HG02884 (cell line): ENCODE results near the gene SHQ1.

Experiments used
- ATAC-seq: cut with Tn5 transposase; IDR thresholded peaks from one replicate; pipeline ENCODE4 v1.9.1; 2021; ENCODE audit warnings: mild to moderate bottlenecking, moderate library complexity; ENCODE audit not compliant: unreplicated experiment

Gene SHQ1

GRCh38 chr3:72847751-72848702, at the start of gene SHQ1:
Gene SHQ1, minus strand, starts transcription at chr3:72848445. Its CDS starts 105 bp downstream, at chr3:72848340.
- peak; percentile 79 for ATAC-seq

GRCh38 chr3:72897758-72898007, 49.4 kb upstream of the SHQ1 start:
- ATAC-seq: no peak

- ATAC-seq: no peak
These were observed 48.9 kb upstream of the SHQ1 start for GRCh38 chr3:72896996-72897757.

GRCh38 chr3:72894976-72895552, 46.8 kb upstream of the SHQ1 start:
- ATAC-seq: no peak

- no peak for ATAC-seq
These were observed 44.6 kb upstream of the SHQ1 start for GRCh38 chr3:72892870-72893269.

GRCh38 chr3:72892081-72892775, 44.0 kb upstream of the SHQ1 start:
- ATAC-seq: no peak

- ATAC-seq: no peak
These were observed 43.0 kb upstream of the SHQ1 start for GRCh38 chr3:72891053-72891855.

- no peak for ATAC-seq
These were observed 42.1 kb upstream of the SHQ1 start for GRCh38 chr3:72890166-72890925.

- ATAC-seq: no peak
These were observed 41.3 kb upstream of the SHQ1 start for GRCh38 chr3:72889310-72890165.

GRCh38 chr3:72888546-72889309, 40.5 kb upstream of the SHQ1 start:
- ATAC-seq: no peak

GRCh38 chr3:72887705-72888545, 39.7 kb upstream of the SHQ1 start, which contains the start of gene GXYLT2:
Gene GXYLT2, plus strand, starts transcription at chr3:72888046. Its CDS starts 188 bp downstream, at chr3:72888234.
- ATAC-seq: peak; percentile 83

- no peak for ATAC-seq
These were observed 39.1 kb upstream of the SHQ1 start for GRCh38 chr3:72887343-72887704.

- no peak for ATAC-seq
These were observed 23.9 kb upstream of the SHQ1 start for GRCh38 chr3:72872183-72872582.

- no peak for ATAC-seq
These were observed 14.3 kb upstream of the SHQ1 start for GRCh38 chr3:72862314-72863090.

- ATAC-seq: no peak
These were observed 12.6 kb upstream of the SHQ1 start for GRCh38 chr3:72860846-72861245.

- ATAC-seq: no peak
These were observed 11.8 kb upstream of the SHQ1 start for GRCh38 chr3:72860053-72860452.
